Activated CD4-positive, alpha-beta T cell treated with anti-CD3 and anti-CD28 coated beads, Interleukin-2, amount 50 U/mL, for 4 hours (primary cell): Measurements from ENCODE around the gene CDYL2.

Source experiments
- DNase-seq, 2 experiments: peaks; one replicate each; pipeline ENCODE4 v3.0.0-alpha.2; 2020

The CDYL2 gene

GRCh38 chr16:80703131-80704071 is 101.0 kb downstream of the CDYL2 start:
- DNase-seq: no peak

- no peak for DNase-seq
Observed at GRCh38 chr16:80702696-80703095, 101.7 kb downstream of the CDYL2 start.

GRCh38 chr16:80700558-80700957 is 103.8 kb downstream of the CDYL2 start:
- no peak for DNase-seq

- DNase-seq: no peak
Observed at GRCh38 chr16:80695020-80695419, 109.4 kb downstream of the CDYL2 start.

- DNase-seq: peak in 1 of 2 experiments; percentile 10
Observed at GRCh38 chr16:80693553-80693952, 110.8 kb downstream of the CDYL2 start.

- DNase-seq: no peak
Observed at GRCh38 chr16:80692270-80692669, 112.1 kb downstream of the CDYL2 start.

GRCh38 chr16:80691111-80691741 is 113.2 kb downstream of the CDYL2 start:
- DNase-seq: no peak

GRCh38 chr16:80689487-80689886 is 114.9 kb downstream of the CDYL2 start:
- no peak for DNase-seq

GRCh38 chr16:80687606-80688005 is 116.8 kb downstream of the CDYL2 start:
- no peak for DNase-seq

GRCh38 chr16:80684906-80685305 is 119.5 kb downstream of the CDYL2 start:
- no peak for DNase-seq

- no peak for DNase-seq
Observed at GRCh38 chr16:80684136-80684765, 120.1 kb downstream of the CDYL2 start.

GRCh38 chr16:80683646-80684045 is 120.8 kb downstream of the CDYL2 start:
- no peak for DNase-seq

- no peak for DNase-seq
Observed at GRCh38 chr16:80682421-80683070, 121.9 kb downstream of the CDYL2 start.

- DNase-seq: no peak
Observed at GRCh38 chr16:80681436-80681835, 123.0 kb downstream of the CDYL2 start.

- DNase-seq: no peak
Observed at GRCh38 chr16:80680839-80681238, 123.6 kb downstream of the CDYL2 start.

- no peak for DNase-seq
Observed at GRCh38 chr16:80680046-80680445, 124.4 kb downstream of the CDYL2 start.

GRCh38 chr16:80674884-80675283 is 129.5 kb downstream of the CDYL2 start:
- DNase-seq: no peak

- no peak for DNase-seq
Observed at GRCh38 chr16:80672379-80672778, 132.0 kb downstream of the CDYL2 start.

GRCh38 chr16:80671281-80671849 is 133.0 kb downstream of the CDYL2 start:
- DNase-seq: no peak

- DNase-seq: peak; percentile 6 to 12
Observed at GRCh38 chr16:80670170-80670865, 134.1 kb downstream of the CDYL2 start.

GRCh38 chr16:80669673-80670072 is 134.7 kb downstream of the CDYL2 start:
- DNase-seq: no peak

- DNase-seq: no peak
Observed at GRCh38 chr16:80667925-80668324, 136.5 kb downstream of the CDYL2 start.
